H9 (cell line): ENCODE results near the gene GRHL3. TPM values are rescaled to one million over a fixed set of nuclear protein-coding genes. Genes with fewer than 3 reads are reported as not detected.

Source experiments
- DNase-seq: peaks from one replicate; pipeline ENCODE4 v3.0.0-alpha.2; 2017
- H2AFZ ChIP-seq: one replicate; pipeline ENCODE4 v1.6.1; 2013; ENCODE audit warnings: mild to moderate bottlenecking, low read length, control low read depth, moderate library complexity
- H2AK5ac ChIP-seq: 2 replicates; pipeline ENCODE4 v1.6.1; 2013; ENCODE audit warnings: low read length, control low read depth, mixed read lengths; ENCODE audit not compliant: insufficient read length
- H2BK120ac ChIP-seq: one replicate; pipeline ENCODE4 v1.6.1; 2013; ENCODE audit warnings: low read depth, mild to moderate bottlenecking, low read length, control low read depth, inconsistent platforms; ENCODE audit not compliant: poor library complexity, severe bottlenecking
- H2BK12ac ChIP-seq: 2 replicates; pipeline ENCODE4 v1.6.1; 2013; ENCODE audit warnings: low read length, control low read depth, mixed read lengths, low read depth; ENCODE audit not compliant: insufficient read length
- H2BK15ac ChIP-seq: 2 replicates; pipeline ENCODE4 v1.6.1; 2013; ENCODE audit warnings: low read depth, low read length, control low read depth
- H2BK20ac ChIP-seq: one replicate; pipeline ENCODE4 v1.6.1; 2013; ENCODE audit warnings: low read depth, mild to moderate bottlenecking, low read length, control low read depth, inconsistent platforms; ENCODE audit not compliant: poor library complexity, severe bottlenecking
- H2BK5ac ChIP-seq: 2 replicates; pipeline ENCODE4 v1.6.1; 2013; ENCODE audit warnings: low read length, control low read depth, mixed read lengths; ENCODE audit not compliant: insufficient read length
- H3K14ac ChIP-seq: 2 replicates; pipeline ENCODE4 v1.6.1; 2013; ENCODE audit warnings: low read length, control low read depth; ENCODE audit not compliant: insufficient read depth
- H3K18ac ChIP-seq: 2 replicates; pipeline ENCODE4 v1.6.1; 2013; ENCODE audit warnings: low read depth, mild to moderate bottlenecking, mixed read lengths, low read length, control low read depth; ENCODE audit not compliant: insufficient read length
- H3K23ac ChIP-seq: 2 replicates; pipeline ENCODE4 v1.6.1; 2013; ENCODE audit warnings: low read length, control low read depth, mixed read lengths, low read depth; ENCODE audit not compliant: insufficient read length
- H3K23me2 ChIP-seq: 2 replicates; pipeline ENCODE4 v1.6.1; 2013; ENCODE audit warnings: low read depth, mild to moderate bottlenecking, mixed read lengths, low read length, control low read depth; ENCODE audit not compliant: insufficient read length, poor library complexity, severe bottlenecking
- H3K27ac ChIP-seq: 2 replicates; pipeline ENCODE4 v1.5.1; 2013; ENCODE audit warnings: low read length, control low read depth, mixed read lengths, low read depth; ENCODE audit not compliant: insufficient read length
- H3K27me3 ChIP-seq: 2 replicates; pipeline ENCODE4 v1.6.1; 2013; ENCODE audit warnings: low read length, control low read depth, inconsistent platforms; ENCODE audit not compliant: insufficient read depth
- H3K4ac ChIP-seq: 2 replicates; pipeline ENCODE4 v1.6.1; 2013; ENCODE audit warnings: low read depth, mild to moderate bottlenecking, control low read depth, inconsistent platforms, low read length, moderate library complexity
- H3K4me1 ChIP-seq: 2 replicates; pipeline ENCODE4 v1.6.1; 2013; ENCODE audit warnings: low read length, control low read depth, inconsistent platforms; ENCODE audit not compliant: insufficient read depth
- H3K4me2 ChIP-seq: 2 replicates; pipeline ENCODE4 v1.6.1; 2013; ENCODE audit warnings: low read length, control low read depth, mixed read lengths; ENCODE audit not compliant: insufficient read length, insufficient read depth
- H3K56ac ChIP-seq: 2 replicates; pipeline ENCODE4 v1.6.1; 2013; ENCODE audit warnings: low read depth, mild to moderate bottlenecking, mixed read lengths, low read length, control low read depth; ENCODE audit not compliant: insufficient read length
- H3K79me1 ChIP-seq: 2 replicates; pipeline ENCODE4 v1.6.1; 2013; ENCODE audit warnings: low read depth, mild to moderate bottlenecking, moderate library complexity, low read length, control low read depth, inconsistent platforms; ENCODE audit not compliant: insufficient read depth, poor library complexity, severe bottlenecking
- H3K79me2 ChIP-seq: 2 replicates; pipeline ENCODE4 v1.6.1; 2013; ENCODE audit warnings: low read length, control low read depth, inconsistent platforms; ENCODE audit not compliant: insufficient read depth
- H3K9ac ChIP-seq: 2 replicates; pipeline ENCODE4 v1.6.1; 2013; ENCODE audit warnings: low read length, control low read depth, mixed read lengths; ENCODE audit not compliant: insufficient read length; ENCODE audit errors: extremely low read depth
- H3K9me3 ChIP-seq: one replicate; pipeline ENCODE4 v1.6.1; 2013; ENCODE audit warnings: low read depth, low read length, inconsistent platforms; ENCODE audit not compliant: control insufficient read depth
- H3T11ph ChIP-seq: one replicate; pipeline ENCODE4 v1.6.1; 2013; ENCODE audit warnings: mild to moderate bottlenecking, low read length, control low read depth, inconsistent platforms
- H4K20me1 ChIP-seq: one replicate; pipeline ENCODE4 v1.6.1; 2013; ENCODE audit not compliant: control insufficient read depth, insufficient read length, insufficient read depth
- H4K5ac ChIP-seq: 2 replicates; pipeline ENCODE4 v1.6.1; 2013; ENCODE audit warnings: low read depth, mild to moderate bottlenecking, mixed read lengths, low read length, control low read depth; ENCODE audit not compliant: insufficient read length
- H4K8ac ChIP-seq: replicated peaks from 2 replicates; pipeline ENCODE4 v1.6.1; 2013; ENCODE audit warnings: low read length, control low read depth, mixed read lengths, low read depth; ENCODE audit not compliant: insufficient read length
- H4K91ac ChIP-seq: 2 replicates; pipeline ENCODE4 v1.6.1; 2013; ENCODE audit warnings: low read depth, mild to moderate bottlenecking, moderate library complexity, mixed read lengths, low read length, control low read depth; ENCODE audit not compliant: insufficient read length
- H3K27ac Mint-ChIP-seq, 3 experiments: 2 replicates in 2 of 3; 3 replicates in 1 of 3; pipeline ENCODE4 v1.8.0; 2020 to 2021; ENCODE audit warnings: mixed read lengths in 3 of 3, mild to moderate bottlenecking in 1 of 3, moderate library complexity in 1 of 3
- H3K27me3 Mint-ChIP-seq: 2 replicates; pipeline ENCODE4 v1.8.0; 2021; ENCODE audit warnings: low read depth, mild to moderate bottlenecking, moderate library complexity, mixed read lengths
- H3K36me3 Mint-ChIP-seq, 3 experiments: 2 replicates in 2 of 3; 3 replicates in 1 of 3; pipeline ENCODE4 v1.8.0; 2020 to 2021; ENCODE audit warnings: low read depth in 3 of 3, mixed read lengths in 3 of 3; ENCODE audit not compliant: insufficient read depth in 1 of 3
- H3K4me1 Mint-ChIP-seq, 2 experiments: 2 replicates each; pipeline ENCODE4 v1.8.0; 2020; ENCODE audit warnings: mixed read lengths in 2 of 2
- H3K4me3 Mint-ChIP-seq, 2 experiments: 2 replicates in 1 of 2; 3 replicates in 1 of 2; pipeline ENCODE4 v1.8.0; 2020 to 2021; ENCODE audit warnings: mild to moderate bottlenecking in 2 of 2, mixed read lengths in 2 of 2, moderate library complexity in 1 of 2
- H3K9me3 Mint-ChIP-seq, 2 experiments: 2 replicates in 1 of 2; 3 replicates in 1 of 2; pipeline ENCODE4 v1.8.0; 2020; ENCODE audit warnings: mild to moderate bottlenecking in 2 of 2, mixed read lengths in 2 of 2, moderate library complexity in 1 of 2
- WGBS: extraction: QIAGEN DNeasy Blood & Tissue Kit; methylation state at CpG from one replicate; pipeline ENCODE4 v1.1.7; 2013; ENCODE audit warnings: missing lambda C conversion rate, low lambda C conversion rate, mixed read lengths; ENCODE audit not compliant: insufficient read length; ENCODE audit errors: extremely low coverage; 5-methylcytosine and 5-hydroxymethylcytosine counted together
- total RNA-seq: library from RNA; stranded (reverse); gene quantifications from 2 replicates; pipeline ENCODE4 v1.2.1, GENCODE V29; 2021
- TF ChIP-seq, protein P1 (sequence below): fragments of 200-600 bp; sonication (generic); conservative IDR thresholded peaks from 3 replicates; pipeline ENCODE4 v1.8.0; 2021; ENCODE audit warnings: antibody characterized with exemption, mild to moderate bottlenecking

GRHL3 gene
- total RNA-seq, 1 experiment from 2014 or later, result 3.5 TPM

DNA sequence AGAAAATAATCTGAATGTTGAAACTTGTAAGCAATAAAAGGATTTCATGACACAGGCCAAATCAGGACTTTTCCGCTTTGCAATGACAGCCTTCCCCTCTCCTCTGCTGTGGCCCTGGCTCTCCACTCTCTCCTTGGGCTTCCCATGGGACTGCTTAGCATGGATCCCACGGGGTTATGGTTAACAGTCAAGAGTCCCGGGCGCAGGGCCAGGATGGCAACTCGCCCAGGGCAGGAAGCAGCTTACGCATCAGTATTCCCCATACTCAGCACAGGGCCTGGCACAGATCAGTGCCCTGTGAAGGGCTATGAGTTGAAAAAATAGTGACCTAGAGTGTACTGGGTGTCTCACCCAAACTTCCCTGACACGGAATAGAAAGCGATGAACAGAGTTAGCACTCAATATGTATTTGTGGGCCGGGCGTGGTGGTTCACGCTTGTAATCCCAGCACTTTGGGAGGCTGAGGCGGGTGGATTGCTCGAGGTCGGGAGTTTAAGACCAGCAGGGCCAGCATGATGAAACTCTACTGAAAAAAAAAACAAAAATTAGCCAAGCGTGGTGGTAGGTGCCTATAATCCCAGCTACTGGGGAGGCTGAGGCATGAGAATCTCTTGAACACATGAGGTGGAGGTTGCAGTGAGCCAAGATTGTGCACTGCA, 29.1 kb upstream of the GRHL3 start:
- H3K4me1 Mint-ChIP-seq, result peaks cover 38 to 43% of the 10 kb centered on the region in 2 experiments
- no peak for DNase-seq
- H4K5ac ChIP-seq, result no peak overlapping the region
- H4K91ac ChIP-seq, result no peak overlapping the region
- TF ChIP-seq, protein P1, sequence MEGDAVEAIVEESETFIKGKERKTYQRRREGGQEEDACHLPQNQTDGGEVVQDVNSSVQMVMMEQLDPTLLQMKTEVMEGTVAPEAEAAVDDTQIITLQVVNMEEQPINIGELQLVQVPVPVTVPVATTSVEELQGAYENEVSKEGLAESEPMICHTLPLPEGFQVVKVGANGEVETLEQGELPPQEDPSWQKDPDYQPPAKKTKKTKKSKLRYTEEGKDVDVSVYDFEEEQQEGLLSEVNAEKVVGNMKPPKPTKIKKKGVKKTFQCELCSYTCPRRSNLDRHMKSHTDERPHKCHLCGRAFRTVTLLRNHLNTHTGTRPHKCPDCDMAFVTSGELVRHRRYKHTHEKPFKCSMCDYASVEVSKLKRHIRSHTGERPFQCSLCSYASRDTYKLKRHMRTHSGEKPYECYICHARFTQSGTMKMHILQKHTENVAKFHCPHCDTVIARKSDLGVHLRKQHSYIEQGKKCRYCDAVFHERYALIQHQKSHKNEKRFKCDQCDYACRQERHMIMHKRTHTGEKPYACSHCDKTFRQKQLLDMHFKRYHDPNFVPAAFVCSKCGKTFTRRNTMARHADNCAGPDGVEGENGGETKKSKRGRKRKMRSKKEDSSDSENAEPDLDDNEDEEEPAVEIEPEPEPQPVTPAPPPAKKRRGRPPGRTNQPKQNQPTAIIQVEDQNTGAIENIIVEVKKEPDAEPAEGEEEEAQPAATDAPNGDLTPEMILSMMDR, result no peak
- H3K79me1 ChIP-seq, result no peaks in the 10 kb centered on the region
- no peak overlapping the region for H2BK120ac ChIP-seq
- no peak overlapping the region for H2BK5ac ChIP-seq
- H2BK12ac ChIP-seq, result no peak overlapping the region
- peaks cover 5% of the 10 kb centered on the region; the same call in 1 of the 2 replicates for H3K4me1 ChIP-seq
- no peak overlapping the region for H3K27ac ChIP-seq
- no peaks in the 10 kb centered on the region for H3K23me2 ChIP-seq
- no peak overlapping the region for H2AFZ ChIP-seq
- no peak overlapping the region for H3K23ac ChIP-seq
- no peak overlapping the region for H3K27ac Mint-ChIP-seq
- H3K36me3 Mint-ChIP-seq, result no peaks in the 10 kb centered on the region; a peak in 1 of 7 replicates
- H4K20me1 ChIP-seq, result no peaks in the 10 kb centered on the region
- H4K8ac ChIP-seq, result no peak overlapping the region
- H2BK15ac ChIP-seq, result no peak overlapping the region
- no CpG with 5 or more reads among the region's 15 CpGs for WGBS
- H3K4me2 ChIP-seq, result no peak overlapping the region
- no peak overlapping the region for H3K9ac ChIP-seq
- no peak overlapping the region for H3T11ph ChIP-seq
- no peaks in the 10 kb centered on the region for H3K79me2 ChIP-seq
- no peak overlapping the region for H3K4me3 Mint-ChIP-seq
- no peak overlapping the region for H3K4ac ChIP-seq
- no peak overlapping the region for H3K56ac ChIP-seq
- H2AK5ac ChIP-seq, result no peak overlapping the region
- no peaks in the 10 kb centered on the region for H3K9me3 ChIP-seq
- peaks cover 10% of the 10 kb centered on the region for H3K27me3 Mint-ChIP-seq
- no peaks in the 10 kb centered on the region for H3K9me3 Mint-ChIP-seq
- H3K14ac ChIP-seq, result no peak overlapping the region
- no peak overlapping the region for H3K18ac ChIP-seq
- no peaks in the 10 kb centered on the region for H3K27me3 ChIP-seq
- no peak overlapping the region for H2BK20ac ChIP-seq
